GM18951 (cell line): ENCODE data around the gene MYH11.

Source experiments
- POLR2A ChIP-seq: IDR thresholded peaks from 4 replicates; pipeline ENCODE4 v1.6.1; 2011; ENCODE audit warnings: mild to moderate bottlenecking; ENCODE audit not compliant: insufficient read length, insufficient read depth; ENCODE audit errors: extremely low read depth
- in situ Hi-C: fragments of 300-500 bp; cut with MboI; formaldehyde crosslinking; loops from one replicate; pipeline ENCODE4 v1.12.0; 2022; ENCODE audit warnings: low sequenced_read_pairs, mixed read lengths, inconsistent platforms; ENCODE audit not compliant: unreplicated experiment

Gene MYH11

DNA sequence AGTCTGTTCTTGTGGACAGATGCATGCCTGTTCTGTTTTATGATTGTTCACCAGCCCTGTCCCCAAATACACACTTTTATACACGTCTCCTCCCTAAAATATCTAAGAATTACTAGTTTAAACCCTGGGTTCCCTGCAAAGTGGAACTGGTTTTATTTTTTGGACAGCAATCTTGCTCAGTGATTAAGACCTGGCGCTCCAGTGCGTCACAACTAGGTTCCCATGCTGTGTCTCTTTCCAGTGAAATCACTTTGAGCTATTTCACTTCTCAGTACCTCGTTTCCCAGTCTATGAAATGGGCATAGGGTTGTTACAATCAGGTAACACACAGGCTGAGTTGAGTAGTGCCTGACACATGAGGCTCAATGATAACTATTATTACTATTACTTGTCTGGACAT is 30.5 kb upstream of the MYH11 start:
- in situ Hi-C loops = no loop called here
- TF ChIP-seq POLR2A = no peak

DNA sequence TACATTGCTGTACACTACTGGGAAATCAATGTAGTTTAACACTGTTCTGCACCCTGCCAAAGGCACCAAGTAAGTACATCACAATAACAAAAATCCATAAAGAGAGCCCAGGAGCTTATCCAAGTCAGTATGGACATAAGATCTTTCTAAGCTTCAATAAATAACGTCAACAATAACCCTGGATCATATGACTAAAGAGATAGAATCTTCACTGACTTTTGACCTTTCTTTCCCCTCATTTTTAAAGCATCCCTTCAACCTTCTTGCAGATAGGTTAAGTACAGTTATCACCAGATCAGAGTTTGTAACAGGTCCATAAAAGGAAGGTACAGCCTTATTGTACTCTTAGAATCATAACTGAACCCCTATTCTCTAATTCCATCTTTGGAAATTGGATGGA is 29.2 kb upstream of the MYH11 start:
- TF ChIP-seq POLR2A = no peak
- in situ Hi-C loops = no loop called here

- in situ Hi-C loops = no loop called here
- TF ChIP-seq POLR2A = no peak
Measured at GRCh38 chr16:15885560-15886001, 28.8 kb upstream of the MYH11 start.

- no peak for TF ChIP-seq POLR2A
- in situ Hi-C loops = no loop called here
Measured at GRCh38 chr16:15882563-15882962, 25.7 kb upstream of the MYH11 start.

DNA sequence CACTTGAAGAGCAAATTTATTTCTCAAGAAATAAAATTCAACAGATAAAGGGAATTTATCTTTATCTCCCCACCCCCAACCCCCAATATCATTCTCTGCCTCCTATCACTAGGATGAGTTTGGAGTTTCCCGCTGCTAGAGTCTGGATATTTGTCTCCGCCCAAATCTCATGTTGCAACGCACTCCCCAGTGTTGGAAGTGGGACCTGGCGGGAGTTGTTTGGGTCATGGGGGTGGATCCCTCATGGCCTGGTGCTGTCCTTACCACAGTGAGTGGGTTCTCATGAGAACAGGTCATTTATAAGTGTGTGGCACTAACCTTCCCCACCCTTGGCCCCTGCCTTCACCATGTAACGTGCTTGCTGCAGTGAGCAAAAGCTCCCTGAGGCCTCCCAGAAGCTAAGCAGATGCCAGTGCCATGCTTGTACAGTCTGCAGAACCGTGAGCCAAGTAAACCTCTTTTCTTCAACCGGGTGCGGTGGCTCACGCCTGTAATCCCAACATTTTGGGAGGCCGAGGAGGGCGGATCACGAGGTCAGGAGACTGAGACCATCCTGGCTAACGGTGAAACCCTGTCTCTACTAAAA is 25.1 kb upstream of the MYH11 start:
- in situ Hi-C loops = no loop called here
- no peak for TF ChIP-seq POLR2A

- in situ Hi-C loops = no loop called here
- no peak for TF ChIP-seq POLR2A
Measured at GRCh38 chr16:15880434-15881308, 23.8 kb upstream of the MYH11 start.

- TF ChIP-seq POLR2A = no peak
- in situ Hi-C loops = no loop called here
Measured at GRCh38 chr16:15879255-15879811, 22.5 kb upstream of the MYH11 start.

DNA sequence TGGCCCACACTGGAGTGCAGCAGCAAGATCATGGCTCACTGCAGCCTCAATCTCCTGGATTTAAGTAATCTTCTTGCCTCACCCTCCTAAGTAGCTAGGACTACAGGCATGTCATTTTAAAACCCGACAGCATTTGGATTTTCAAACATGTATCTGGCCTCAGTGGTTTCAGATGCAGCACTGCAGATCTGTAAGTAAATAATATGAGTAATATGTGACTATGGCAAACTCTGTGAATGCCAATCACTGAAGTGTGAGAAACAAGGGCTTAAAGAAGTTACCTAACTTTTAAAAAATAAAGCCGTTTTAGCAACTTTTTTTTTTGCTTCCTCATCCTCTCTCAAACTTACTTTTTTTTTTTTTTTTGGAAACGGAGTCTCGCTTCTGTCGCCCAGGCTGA is 19.7 kb upstream of the MYH11 start:
- in situ Hi-C loops = no loop called here
- no peak for TF ChIP-seq POLR2A

DNA sequence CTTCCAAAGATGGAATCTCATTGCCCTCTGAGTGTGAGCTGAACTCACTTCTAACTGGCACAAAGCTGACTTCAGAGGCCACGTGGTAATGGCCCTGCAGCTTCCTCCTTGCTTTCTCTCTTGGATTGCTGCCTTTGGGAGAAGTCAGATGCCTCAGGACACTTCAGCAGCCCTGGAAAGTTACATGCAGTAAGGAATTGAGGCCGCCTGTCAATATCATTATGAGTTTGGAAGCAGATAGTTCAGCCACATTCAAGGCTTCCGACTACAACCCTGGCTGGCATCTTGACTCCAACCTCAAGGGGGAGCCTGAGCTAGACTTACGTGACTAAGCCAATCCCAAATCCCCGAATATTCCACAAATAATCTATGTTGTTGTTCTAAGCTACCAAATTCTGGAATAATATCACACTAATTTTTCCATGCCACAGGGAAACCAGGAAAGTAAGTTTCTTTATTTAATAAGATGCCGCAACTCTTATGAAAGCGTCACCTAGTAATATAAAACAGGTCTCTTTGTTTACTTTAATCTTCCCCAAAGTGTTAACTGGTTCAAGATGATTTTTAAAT is 18.0 kb upstream of the MYH11 start:
- in situ Hi-C loops = no loop called here
- no peak for TF ChIP-seq POLR2A

DNA sequence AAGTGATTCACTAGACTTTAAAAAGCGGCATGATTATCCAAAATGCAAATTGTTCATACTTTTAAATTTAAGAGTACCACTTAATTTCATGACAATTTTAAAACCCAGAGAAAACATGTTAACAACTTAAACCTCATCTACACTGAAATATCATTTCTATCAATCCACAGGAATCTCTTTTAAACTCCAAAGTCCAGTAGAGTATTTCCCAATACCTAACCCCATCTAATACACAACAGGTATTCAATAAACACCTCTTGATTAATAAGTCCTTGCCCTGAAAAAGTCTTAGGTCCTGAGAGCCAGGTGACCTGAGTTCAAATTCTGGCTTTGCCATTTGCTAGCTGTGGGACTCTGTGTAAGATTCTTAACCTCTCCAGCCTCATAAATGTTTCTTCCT is 16.9 kb upstream of the MYH11 start:
- in situ Hi-C loops = no loop called here
- TF ChIP-seq POLR2A = no peak

DNA sequence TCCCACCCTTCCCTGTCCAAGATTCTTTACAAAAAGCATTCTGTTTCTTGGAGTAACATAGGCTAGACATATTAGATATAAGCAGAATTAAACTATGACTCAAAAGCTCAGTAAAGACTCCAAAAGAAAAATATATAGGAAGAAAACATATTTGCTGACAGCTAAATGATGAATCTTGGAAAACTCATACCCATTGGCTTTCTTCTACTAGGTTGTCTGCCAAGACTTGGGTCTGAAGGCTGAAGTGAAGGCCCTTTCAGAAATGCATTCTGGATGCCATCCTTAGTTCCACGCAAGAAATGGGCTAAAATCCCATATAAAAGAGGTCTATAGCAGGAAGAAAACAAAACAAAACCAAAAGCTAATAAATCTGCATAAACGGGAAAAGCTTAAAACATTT is 16.5 kb upstream of the MYH11 start:
- TF ChIP-seq POLR2A = no peak
- in situ Hi-C loops = no loop called here

- no peak for TF ChIP-seq POLR2A
- in situ Hi-C loops = no loop called here
Measured at GRCh38 chr16:15870011-15870410, 13.2 kb upstream of the MYH11 start.

DNA sequence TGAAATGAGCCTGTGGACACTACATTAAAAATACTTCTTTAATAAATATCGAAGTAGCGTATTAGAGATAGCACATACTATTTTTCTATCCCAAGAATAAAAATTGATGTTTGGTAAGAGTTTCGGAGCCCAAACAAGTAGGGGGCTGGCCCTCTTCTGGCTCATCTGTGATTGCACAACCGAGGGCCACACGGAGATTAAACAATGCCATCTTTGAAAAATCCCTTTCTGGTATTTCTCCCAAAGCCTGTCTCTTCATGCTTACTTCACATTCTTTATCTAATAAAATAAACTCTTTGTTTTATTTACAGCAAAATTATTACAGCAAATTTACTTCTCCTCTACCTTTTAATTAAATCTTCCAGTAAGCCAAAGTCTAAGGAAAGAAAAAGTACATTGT is 9.6 kb upstream of the MYH11 start:
- in situ Hi-C loops = no loop called here
- TF ChIP-seq POLR2A = no peak
